Measurements from ENCODE around the gene CCL13. TPM values are rescaled to one million over a fixed set of nuclear protein-coding genes. Genes with fewer than 3 reads are reported as not detected.

The CCL13 gene
- polyA plus RNA-seq, 1 experiment = 0.22 TPM

GRCh38 chr17:34374457-34374856, 18.2 kb downstream of the CCL13 start:
- ChIA-PET POLR2A (no interaction called here), CTCF (interaction anchor here (1.3 to 4.8 kb wide), 2 partner anchors 12 to 174 kb away, joined by 5 to 39 read pairs; partner anchors contain the start of gene CCL1)
- DNase-seq (ENCODE audit: low read depth) = no peak
- TF ChIP-seq CTCF (IDR thresholded peaks at IDR 0.05; ENCODE audit: insufficient read depth, low read depth, low read length) = no peak
- Histone ChIP-seq H3K36me3 (ENCODE audit: control insufficient read depth, insufficient read depth, low read length) (no peaks in the 10 kb centered on the region), H3K27me3 (ENCODE audit: control insufficient read depth, insufficient read depth, low read length) (no peaks in the 10 kb centered on the region; the same call in none of the 2 replicates), H3K4me3 (ENCODE audit: low read depth, low read length) (no peak overlapping the region)

GRCh38 chr17:34375426-34375997, 19.2 kb downstream of the CCL13 start:
- H3K36me3 ChIP-seq (ENCODE audit: control insufficient read depth, insufficient read depth, low read length) = no peaks in the 10 kb centered on the region
- no peak overlapping the region for H3K4me3 ChIP-seq (ENCODE audit: low read depth, low read length)
- no peak for TF ChIP-seq CTCF (IDR thresholded peaks at IDR 0.05; ENCODE audit: insufficient read depth, low read depth, low read length)
- DNase-seq (ENCODE audit: low read depth) = no peak
- H3K27me3 ChIP-seq (ENCODE audit: control insufficient read depth, insufficient read depth, low read length) = no peaks in the 10 kb centered on the region; the same call in none of the 2 replicates
- POLR2A ChIA-PET = no interaction called here
- CTCF ChIA-PET = interaction anchor here (1.3 to 4.8 kb wide), 2 partner anchors 13 to 175 kb away, joined by 5 to 39 read pairs; partner anchors contain the start of gene CCL1

GRCh38 chr17:34377078-34377823, 21.0 kb downstream of the CCL13 start:
- POLR2A ChIA-PET = no interaction called here

GRCh38 chr17:34378664-34379101, 22.4 kb downstream of the CCL13 start:
- no peaks in the 10 kb centered on the region for H3K36me3 ChIP-seq (ENCODE audit: control insufficient read depth, insufficient read depth, low read length)
- no peak overlapping the region for H3K4me3 ChIP-seq (ENCODE audit: low read depth, low read length)
- TF ChIP-seq CTCF (IDR thresholded peaks at IDR 0.05; ENCODE audit: insufficient read depth, low read depth, low read length) = no peak
- DNase-seq (ENCODE audit: low read depth) = no peak
- POLR2A ChIA-PET = no interaction called here
- CTCF ChIA-PET = no interaction called here
- no peaks in the 10 kb centered on the region; the same call in none of the 2 replicates for H3K27me3 ChIP-seq (ENCODE audit: control insufficient read depth, insufficient read depth, low read length)

More at GRCh38 chr17:34377078-34377823, 21.0 kb downstream of the CCL13 start:
- no peaks in the 10 kb centered on the region; the same call in none of the 2 replicates for H3K27me3 ChIP-seq (ENCODE audit: control insufficient read depth, insufficient read depth, low read length)
- H3K36me3 ChIP-seq (ENCODE audit: control insufficient read depth, insufficient read depth, low read length) = no peaks in the 10 kb centered on the region
- CTCF ChIA-PET = interaction anchor here (0.7 to 1.1 kb wide), 2 partner anchors 16 to 212 kb away, joined by 3 to 6 read pairs; no protein-coding TSS in a partner anchor
- H3K4me3 ChIP-seq (ENCODE audit: low read depth, low read length) = no peak overlapping the region
- no peak for DNase-seq (ENCODE audit: low read depth)
- no peak for TF ChIP-seq CTCF (IDR thresholded peaks at IDR 0.05; ENCODE audit: insufficient read depth, low read depth, low read length)

- POLR2A ChIA-PET = no interaction called here
- H3K36me3 ChIP-seq (ENCODE audit: control insufficient read depth, insufficient read depth, low read length) = no peaks in the 10 kb centered on the region
- TF ChIP-seq CTCF (IDR thresholded peaks at IDR 0.05; ENCODE audit: insufficient read depth, low read depth, low read length) = no peak
- H3K4me3 ChIP-seq (ENCODE audit: low read depth, low read length) = no peak overlapping the region
- no peak for DNase-seq (ENCODE audit: low read depth)
- CTCF ChIA-PET = interaction anchor here (0.6 kb wide), 1 partner anchor 299 kb away, joined by 3 read pairs; no protein-coding TSS in a partner anchor
- H3K27me3 ChIP-seq (ENCODE audit: control insufficient read depth, insufficient read depth, low read length) = no peaks in the 10 kb centered on the region; the same call in none of the 2 replicates
Observed at GRCh38 chr17:34379868-34380267, 23.6 kb downstream of the CCL13 start.
